HepG2 (cell line): ENCODE results near the gene BCAR3. TPM values are rescaled to one million over a fixed set of nuclear protein-coding genes. Genes with fewer than 3 reads are reported as not detected.
"Not testable (repeated sequence)": the region's sequence is repeated elsewhere in the genome, so short reads cannot be mapped to it uniquely, and the experiment has no call there.

Source experiments
- ATAC-seq: fragments of 200-7000 bp; cut with Tn5 transposase; 3 replicates; pipeline ENCODE4 v1.9.1; 2020; ENCODE audit warnings: mild to moderate bottlenecking, moderate library complexity
- BruUV-seq: library from RNA; stranded (reverse); fragments of 400-500 nt; replicated peaks from 2 replicates; lab custom pipeline; 2021; lab: Mats Ljungman, UMichigan
- CTCF ChIA-PET: fragments of 300-600 bp; formaldehyde crosslinking; extraction: SDS; loops from one replicate; lab custom pipeline; 2021; ENCODE audit warnings: low total read pairs, inconsistent platforms, low intra/inter-chr PET ratio; lab: Yijun Ruan, JAX
- POLR2A ChIA-PET: fragments of 350-600 bp; sonication (Branson Sonifier 250); formaldehyde crosslinking; loops from one replicate; lab custom pipeline; 2020; ENCODE audit warnings: antibody characterized with exemption, inconsistent platforms; lab: Yijun Ruan, JAX
- DNase-seq: peaks from one replicate; pipeline ENCODE4 v3.0.0-alpha.2; 2015; ENCODE audit warnings: low spot score
- FAIRE-seq: peaks from 3 replicates; lab custom pipeline; 2011; peaks lifted over from hg19 to GRCh38; lab: Jason Lieb, UNC
- H2AFZ ChIP-seq: one replicate; pipeline ENCODE4 v1.6.1; 2011; ENCODE audit warnings: low read length, inconsistent platforms
- H3K27ac ChIP-seq: fragments of 300-600 bp; 3 replicates; pipeline ENCODE4 v1.8.0; 2011; ENCODE audit warnings: mixed run types, mild to moderate bottlenecking, mixed read lengths, low read length, inconsistent platforms; ENCODE audit not compliant: insufficient read depth; ENCODE audit errors: extremely low read length
- H3K27me3 ChIP-seq, 2 experiments: fragments of 200-600 bp in 1 of 2; 2 replicates in 1 of 2; 3 replicates in 1 of 2; pipeline versions ENCODE4 v1.6.0 to v1.8.0; 2011; ENCODE audit warnings: low read length in 2 of 2, mild to moderate bottlenecking in 2 of 2, moderate library complexity in 2 of 2, inconsistent platforms in 1 of 2; ENCODE audit not compliant: insufficient read depth in 2 of 2, control insufficient read depth in 1 of 2
- H3K36me3 ChIP-seq, 2 experiments: fragments of 200-600 bp in 1 of 2; replicated peaks in 1 of 2; 2 replicates in 1 of 2; 3 replicates in 1 of 2; pipeline versions ENCODE4 v1.5.1 to v1.8.0; 2011; ENCODE audit warnings: low read length in 2 of 2, inconsistent platforms in 1 of 2; ENCODE audit not compliant: insufficient read depth in 2 of 2, control insufficient read depth in 1 of 2
- H3K4me1 ChIP-seq: 2 replicates; pipeline ENCODE4 v1.5.1; 2012; ENCODE audit warnings: low read length, inconsistent platforms; ENCODE audit not compliant: insufficient read depth
- H3K4me2 ChIP-seq: 2 replicates; pipeline ENCODE4 v1.6.0; 2011; ENCODE audit warnings: low read depth, low read length, inconsistent platforms
- H3K4me3 ChIP-seq, 3 experiments: fragments of 200-600 bp in 1 of 3; sonication (generic), shearing (Covaris generic) in 1 of 3; replicated peaks in 1 of 3; 2 replicates each; pipeline ENCODE4 v1.5.1; 2011 to 2016; ENCODE audit warnings: low read length in 3 of 3, inconsistent platforms in 2 of 3, low read depth in 2 of 3, mild to moderate bottlenecking in 2 of 3, control low read depth in 1 of 3, mixed read lengths in 1 of 3; ENCODE audit not compliant: insufficient read depth in 1 of 3
- H3K79me2 ChIP-seq: one replicate; pipeline ENCODE4 v1.6.1; 2011; ENCODE audit warnings: low read length, inconsistent platforms; ENCODE audit not compliant: insufficient read depth
- H3K9ac ChIP-seq: 2 replicates; pipeline ENCODE4 v1.6.0; 2011; ENCODE audit warnings: mild to moderate bottlenecking, low read depth, low read length, inconsistent platforms; ENCODE audit not compliant: insufficient read depth
- H3K9me3 ChIP-seq: 2 replicates; pipeline ENCODE4 v1.5.1; 2012; ENCODE audit warnings: mild to moderate bottlenecking, low read length
- H4K20me1 ChIP-seq: 2 replicates; pipeline ENCODE4 v1.6.0; 2011; ENCODE audit warnings: inconsistent platforms, mild to moderate bottlenecking, low read length, moderate library complexity; ENCODE audit not compliant: insufficient read depth
- CCDC6 ChIP-seq: sonication (generic); formaldehyde crosslinking; IDR thresholded peaks from 2 replicates; pipeline ENCODE4 v1.8.1; 2022; ENCODE audit warnings: mild to moderate bottlenecking, missing genetic modification reagents, moderate library complexity
- MLLT10 ChIP-seq: sonication (generic); formaldehyde crosslinking; IDR thresholded peaks from 2 replicates; pipeline ENCODE4 v1.4.0; 2020; ENCODE audit warnings: missing genetic modification reagents
- ZNF20 ChIP-seq: sonication (generic); formaldehyde crosslinking; IDR thresholded peaks from 2 replicates; pipeline ENCODE4 v1.4.0; 2020; ENCODE audit warnings: mild to moderate bottlenecking, moderate library complexity, missing genetic modification reagents
- ZNF263 ChIP-seq: sonication (generic); formaldehyde crosslinking; IDR thresholded peaks from 2 replicates; pipeline ENCODE4 v1.4.0; 2020; ENCODE audit warnings: missing genetic modification reagents
- ZNF430 ChIP-seq: sonication (generic); formaldehyde crosslinking; IDR thresholded peaks from 2 replicates; pipeline ENCODE4 v1.9.0; 2021; ENCODE audit warnings: mild to moderate bottlenecking, missing genetic modification reagents
- ZNF629 ChIP-seq: sonication (generic); formaldehyde crosslinking; conservative IDR thresholded peaks from 2 replicates; pipeline ENCODE4 v1.5.0; 2020; ENCODE audit warnings: missing genetic modification reagents
- WGBS: methylation state at CpG from one replicate; pipeline ENCODE4 v1.1.6; 2017; ENCODE audit warnings: low lambda C conversion rate; 5-methylcytosine and 5-hydroxymethylcytosine counted together
- in situ Hi-C: cut with HindIII; loops from 2 replicates; pipeline ENCODE4 v1.10.0; 2017; ENCODE audit warnings: low pct_unique_long_range_greater_than_20kb; ENCODE audit not compliant: extremely low pct_ligation_motif_present
- intact Hi-C: fragments of 100-400 bp; cut with micrococcal nuclease; formaldehyde crosslinking; loops from one replicate; pipeline ENCODE4 v1.10.0; 2022; ENCODE audit not compliant: unreplicated experiment
- polyA plus RNA-seq, 8 experiments: library from polyadenylated mRNA; depleted of rRNA in 3 of 8; stranded (reverse) in 7 of 8; unstranded in 1 of 8; fragments of >200 nt; fragmentation: Illumina TruSeq in 4 of 8; extraction: Trizol in 4 of 8; gene quantifications; 2 replicates each; pipeline versions ENCODE4 v1.2.1 to v1.2.3, GENCODE V29; 2011 to 2016; ENCODE audit warnings: low read depth in 4 of 8, missing spikeins in 1 of 8, mixed read lengths in 1 of 8; ENCODE audit not compliant: insufficient read depth in 1 of 8
- total RNA-seq, 5 experiments: library from RNA; depleted of rRNA; stranded (reverse); fragments of >200 nt; fragmentation: Illumina TruSeq; extraction: Trizol; gene quantifications; 2 replicates each; pipeline ENCODE4 v1.2.3, GENCODE V29; 2016; ENCODE audit warnings: low read depth in 1 of 5

Gene BCAR3
- total and polyA plus RNA-seq, 2 of the 13 experiments (the other 11 are each of a cell fraction or from before 2014, with no cell fraction given) = 3.6 to 4.8 TPM

- H3K4me3 ChIP-seq, H3K79me2 ChIP-seq, H4K20me1 ChIP-seq, ATAC-seq, POLR2A ChIA-PET, H3K27me3 ChIP-seq, H3K9me3 ChIP-seq, FAIRE-seq, BruUV-seq, H3K9ac ChIP-seq, in situ Hi-C loops, DNase-seq, H3K4me2 ChIP-seq, H3K36me3 ChIP-seq, intact Hi-C loops, H3K27ac ChIP-seq, CTCF ChIA-PET, H2AFZ ChIP-seq: not testable (repeated sequence)
- 98% methylated on average over 5 of the region's 5 CpGs for WGBS
- H3K4me1 ChIP-seq = peaks cover 13% of the 10 kb centered on the region
- TF ChIP-seq ZNF629 (CRISPR knock-in tag) = 0 out of 2 replicates have a peak, but pooled peaks have one; percentile 49
These were observed 31.5 kb downstream of the BCAR3 start for GRCh38 chr1:93650159-93650558.

GRCh38 chr1:93649231-93649630 is 32.4 kb downstream of the BCAR3 start:
- ATAC-seq (no peak), FAIRE-seq (no peak), DNase-seq (no peak)
- H3K9ac ChIP-seq = no peak overlapping the region
- no peaks in the 10 kb centered on the region for H4K20me1 ChIP-seq
- no peak overlapping the region for H3K4me3 ChIP-seq
- H2AFZ ChIP-seq = no peak overlapping the region
- no peak overlapping the region for H3K4me2 ChIP-seq
- H3K27me3 ChIP-seq = no peaks in the 10 kb centered on the region
- H3K36me3 ChIP-seq = peaks cover 0 to 8% of the 10 kb centered on the region in 2 experiments; a peak in 1 of 5 replicates
- BruUV-seq = no TSS peak
- H3K4me1 ChIP-seq = peaks cover 13% of the 10 kb centered on the region
- H3K79me2 ChIP-seq = no peaks in the 10 kb centered on the region
- H3K9me3 ChIP-seq = no peaks in the 10 kb centered on the region
- CTCF ChIA-PET = no interaction called here
- in situ Hi-C loops = no loop called here
- TF ChIP-seq MLLT10 (no peak), ZNF20 (no peak), ZNF430 (CRISPR knock-in tag) (no peak), ZNF263 (CRISPR knock-in tag) (no peak), CCDC6 (CRISPR knock-in tag) (no peak)
- TF ChIP-seq, all 625 proteins: peak for 0
- H3K27ac ChIP-seq = no peak overlapping the region
- intact Hi-C loops = no loop called here
- POLR2A ChIA-PET = no interaction called here
